ENCODE data around the gene ATAD1. TPM values are rescaled to one million over a fixed set of nuclear protein-coding genes. Genes with fewer than 3 reads are reported as not detected.

Gene ATAD1
- total and polyA plus RNA-seq, 2 of the 8 experiments (the other 6 are each of a cell fraction or from before 2014, with no cell fraction given) = 8.9 to 35.3 TPM

GRCh38 chr10:87819289-87819585 lies 1.2 kb upstream of the ATAD1 start:
- H2BK15ac ChIP-seq (ENCODE audit: low read length) = no peak overlapping the region
- H3K4me3 ChIP-seq (ENCODE audit: extremely low read depth in 1 of 4, insufficient read depth in 2 of 4, low read depth in 3 of 4, low read length in 4 of 4) = no peak overlapping the region
- H3K9me3 ChIP-seq (ENCODE audit: insufficient read depth in 2 of 2, low read depth in 1 of 2, low read length in 1 of 2) = no peaks in the 10 kb centered on the region
- ChIA-PET CTCF (ENCODE audit: partially characterized antibody) (interaction anchor here (1.0 to 2.1 kb wide), 4 partner anchors 31 to 570 kb away, joined by 3 to 9 read pairs (median 4); partner anchors contain the start of genes KLLN and PTEN), POLR2A (ENCODE audit: partially characterized antibody) (interaction anchor here (0.7 to 2.6 kb wide), 2 partner anchors 43 to 227 kb away, joined by 5 to 24 read pairs; partner anchors contain the start of genes KLLN and PTEN)
- peaks cover 0 to 3% (median 0%) of the 10 kb centered on the region in 4 experiments; a peak in 1 of 8 replicates for H3K36me3 ChIP-seq (ENCODE audit: control insufficient read depth in 2 of 4, insufficient read depth in 4 of 4, low read length in 3 of 4)
- no peak overlapping the region for H3K56ac ChIP-seq (replicated peaks; ENCODE audit: insufficient read length, low read depth, low read length)
- no peaks in the 10 kb centered on the region for H3K79me1 ChIP-seq (ENCODE audit: low read depth, low read length)
- no peak for TF ChIP-seq SP1 (IDR thresholded peaks at IDR 0.05; ENCODE audit: low read depth, low read length)
- no peak for TF ChIP-seq NRF1 (IDR thresholded peaks at IDR 0.05; ENCODE audit: low read depth, low read length)
- TF ChIP-seq SP4 (IDR thresholded peaks at IDR 0.05; ENCODE audit: low read length) = no peak
- no peak for TF ChIP-seq RFX5 (IDR thresholded peaks at IDR 0.05; ENCODE audit: borderline replicate concordance, low read depth, low read length)
- peaks cover 0 to 3% (median 0%) of the 10 kb centered on the region in 4 experiments; a peak in 2 of 7 replicates for H3K4me1 ChIP-seq (replicated peaks in 1 of 4; ENCODE audit: control insufficient read depth in 3 of 4, insufficient read depth in 4 of 4, low read length in 3 of 4)
- H2AFZ ChIP-seq (ENCODE audit: low read length) = no peak overlapping the region
- H3K4me2 ChIP-seq (ENCODE audit: insufficient read depth in 1 of 2, low read depth in 2 of 2, low read length in 2 of 2) = peak overlapping the region in 1 of 2 experiments; percentile 89; a peak in 1 of 4 replicates
- DNase-seq (ENCODE audit: low read depth in 1 of 2, low spot score in 2 of 2) = no peak
- no peaks in the 10 kb centered on the region for H3K27me3 ChIP-seq (replicated peaks in 1 of 4; ENCODE audit: control insufficient read depth in 3 of 4, extremely low read depth in 1 of 4, insufficient read depth in 3 of 4, low read length in 3 of 4)
- no peak overlapping the region for H4K5ac ChIP-seq (ENCODE audit: insufficient read length, low read depth, low read length)
- H2BK120ac ChIP-seq (replicated peaks; ENCODE audit: low read depth, low read length) = no peak overlapping the region
- peaks cover 10 to 35% of the 10 kb centered on the region in 2 experiments for H3K79me2 ChIP-seq (ENCODE audit: control insufficient read depth in 1 of 2, insufficient read depth in 2 of 2, low read length in 2 of 2)
- H3K4ac ChIP-seq (replicated peaks; ENCODE audit: insufficient read length, low read depth, low read length) = no peak overlapping the region
- no peak overlapping the region for H2BK5ac ChIP-seq (ENCODE audit: low read depth, low read length)
- no peak overlapping the region for H2BK20ac ChIP-seq (ENCODE audit: low read length)
- peaks cover 8% of the 10 kb centered on the region for H3K23me2 ChIP-seq (ENCODE audit: low read depth, low read length)
- H3K18ac ChIP-seq (ENCODE audit: extremely low read depth, low read length) = no peak overlapping the region
- no peak overlapping the region for H2AK5ac ChIP-seq (ENCODE audit: low read depth, low read length)
- H3K27ac ChIP-seq (ENCODE audit: low read depth, low read length) = no peak overlapping the region
- H3K23ac ChIP-seq (ENCODE audit: insufficient read length) = no peak overlapping the region
- H4K91ac ChIP-seq (replicated peaks; ENCODE audit: insufficient read length, low read length) = no peak overlapping the region
- no peak overlapping the region for H2BK12ac ChIP-seq (ENCODE audit: low read depth, low read length)
- no peak for FAIRE-seq
- H4K20me1 ChIP-seq (replicated peaks in 1 of 2; ENCODE audit: control insufficient read depth in 1 of 2, insufficient read depth in 2 of 2, low read length in 2 of 2) = no peaks in the 10 kb centered on the region
- no peak overlapping the region for H3K9ac ChIP-seq (replicated peaks in 1 of 4; ENCODE audit: extremely low read depth in 1 of 4, low read depth in 3 of 4, low read length in 3 of 4)
- H3K14ac ChIP-seq (ENCODE audit: insufficient read length) = no peak overlapping the region
- WGBS, 2 experiments (ENCODE audit: extremely low coverage in 1 of 2, insufficient coverage in 1 of 2, insufficient read length in 1 of 2, insufficient replicate concordance in 2 of 2, low coverage in 1 of 2, low lambda C conversion rate in 2 of 2, missing lambda C conversion rate in 1 of 2) = 87% methylated on average over 5 of the region's 6 CpGs; no CpG with 5 or more reads in 1 of the 2 experiments
- H4K8ac ChIP-seq (ENCODE audit: extremely low read depth, insufficient read depth, low read length) = no peak overlapping the region

Data from H1 (cell line).